GM12892 (cell line): ENCODE data around the gene MRPL28.

ENCODE experiments used
- POLR2A ChIP-seq: IDR thresholded peaks from 2 replicates; pipeline ENCODE4 v1.6.1; 2011; ENCODE audit warnings: low read depth, low read length, control low read depth
- POLR2AphosphoS5 ChIP-seq: IDR thresholded peaks from 2 replicates; pipeline ENCODE4 v1.6.1; 2011; ENCODE audit warnings: low read depth, low read length, control low read depth
- TAF1 ChIP-seq: IDR thresholded peaks from 2 replicates; pipeline ENCODE4 v1.6.1; 2011; ENCODE audit warnings: low read depth, mild to moderate bottlenecking, control low read depth, low read length, borderline replicate concordance

DNA sequence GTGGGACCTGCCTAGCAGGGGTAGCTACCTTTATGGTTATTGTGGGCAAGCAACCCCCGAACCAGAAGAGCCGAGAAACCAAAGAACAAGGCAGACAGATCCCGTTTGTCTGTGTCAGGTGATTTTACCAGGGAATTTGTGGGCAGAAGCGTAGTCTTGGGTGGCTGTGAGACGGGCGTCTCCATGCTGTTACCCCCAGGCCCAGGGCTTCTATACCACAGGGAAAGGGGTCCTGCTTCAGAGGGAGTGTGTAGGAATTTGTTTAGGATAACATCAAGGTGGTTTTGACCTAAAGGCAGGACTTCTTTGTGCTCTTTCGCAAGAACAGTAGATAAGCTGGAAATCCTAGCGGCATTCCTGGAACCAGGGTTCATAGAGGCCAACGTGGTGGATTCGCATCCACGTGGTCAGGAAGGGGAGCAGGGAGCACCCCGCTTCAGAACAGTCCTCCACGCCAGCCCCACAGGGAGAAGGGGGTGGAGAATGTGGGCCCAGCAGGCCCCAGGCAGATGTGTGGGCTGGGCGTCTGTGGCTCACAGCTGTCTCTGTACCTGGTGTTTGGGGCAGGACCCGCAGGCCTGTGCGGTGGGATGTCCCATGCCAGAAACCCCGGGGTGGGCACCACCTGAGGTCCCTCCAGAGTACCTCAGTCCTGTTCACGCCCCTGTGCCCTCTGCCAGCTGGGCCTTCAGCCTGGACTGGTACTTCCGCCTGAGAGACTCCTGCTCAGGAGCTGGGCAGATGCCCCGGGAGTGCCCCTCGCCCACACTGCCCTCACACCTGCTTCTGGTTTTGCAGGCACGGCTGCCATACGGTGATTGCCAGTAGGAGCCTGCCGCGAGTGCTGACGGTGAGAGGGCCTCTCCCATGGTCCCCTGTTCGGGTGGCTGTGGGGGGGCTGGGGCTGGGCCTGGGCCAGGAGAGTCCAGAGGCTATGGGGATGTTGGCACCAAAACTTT lies 35.5 kb upstream of the MRPL28 start:
- TF ChIP-seq TAF1: no peak
- TF ChIP-seq POLR2A: no peak
- TF ChIP-seq POLR2AphosphoS5: no peak
